NCI-H526 (cell line): ENCODE data around the gene GASK1A.

Experiments
- DNase-seq, 2 experiments: peaks; one replicate each; lab custom pipeline; 2025; lab: John Stamatoyannopoulos, UW

Gene GASK1A

GRCh38 chr3:43013743-43014155, 34.6 kb downstream of the GASK1A start:
- DNase-seq = no peak

DNA sequence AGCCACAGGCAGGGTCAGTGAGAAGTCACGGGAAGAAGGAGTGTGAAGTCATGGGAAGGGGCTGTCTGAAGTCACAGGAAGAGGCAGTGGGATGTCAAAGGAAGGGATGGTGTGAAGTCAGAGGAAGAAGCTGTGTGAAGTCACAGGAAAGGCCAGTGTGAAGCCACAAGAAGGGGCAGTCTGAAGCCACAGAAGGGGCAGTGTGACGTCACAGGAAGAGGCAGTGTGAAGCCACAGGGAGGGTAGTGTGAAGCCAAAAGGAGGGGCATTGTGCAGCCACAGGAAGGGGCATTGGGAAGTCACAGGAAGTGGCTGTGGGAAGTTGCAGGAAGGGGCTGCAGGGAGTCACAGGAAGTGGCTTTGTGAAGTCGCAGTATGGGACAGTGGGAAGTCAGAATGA, 35.1 kb downstream of the GASK1A start:
- no peak for DNase-seq

GRCh38 chr3:43014956-43015355, 35.8 kb downstream of the GASK1A start:
- no peak for DNase-seq

- no peak for DNase-seq
These were observed 36.5 kb downstream of the GASK1A start for GRCh38 chr3:43015572-43015971.

DNA sequence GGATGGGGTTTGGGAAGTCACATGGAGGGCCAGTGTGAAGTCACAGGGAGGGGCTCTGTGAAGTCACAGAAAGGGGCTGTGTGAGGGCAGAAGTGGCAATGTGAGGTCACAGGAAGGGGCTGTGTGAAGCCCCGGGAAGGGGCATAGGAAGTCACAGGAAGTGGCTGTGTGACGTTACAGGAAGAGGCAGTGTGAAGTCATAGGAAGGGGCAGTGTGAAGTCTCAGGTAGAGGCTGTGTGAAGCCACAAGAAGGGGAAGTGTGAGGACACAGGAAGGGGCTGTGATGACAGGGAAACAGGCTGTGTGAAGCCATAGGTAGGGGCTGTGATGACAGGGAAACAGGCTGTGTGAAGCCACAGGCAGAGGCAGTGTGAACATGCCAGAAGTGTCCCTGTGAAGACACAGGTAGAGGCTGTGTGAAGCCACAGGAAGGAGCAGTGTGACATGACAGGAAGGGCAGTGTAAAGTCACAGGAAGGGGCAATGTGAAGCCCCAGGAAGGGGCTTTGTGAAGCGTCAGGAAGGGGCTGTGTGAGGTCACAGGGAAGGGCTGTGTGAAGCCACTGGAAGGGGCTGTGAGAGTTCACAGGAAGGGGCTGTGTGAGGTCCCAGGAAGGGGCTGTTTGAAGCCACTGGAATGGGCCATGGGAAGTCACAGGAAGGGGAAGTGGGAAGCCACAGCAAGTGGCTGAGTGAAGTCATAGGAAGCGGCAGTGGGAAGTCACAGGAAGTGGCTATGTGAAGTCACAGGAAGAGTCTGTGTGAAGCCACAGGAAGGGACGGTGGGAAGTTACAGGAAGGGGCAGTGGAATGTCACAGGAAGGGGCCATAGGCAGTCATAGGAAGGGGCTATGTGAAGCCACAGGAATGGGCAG, 37.1 kb downstream of the GASK1A start:
- DNase-seq = no peak

- DNase-seq = no peak
These were observed 37.9 kb downstream of the GASK1A start for GRCh38 chr3:43017004-43017403.

GRCh38 chr3:43017593-43018195, 38.6 kb downstream of the GASK1A start:
- no peak for DNase-seq

- no peak for DNase-seq
These were observed 39.1 kb downstream of the GASK1A start for GRCh38 chr3:43018246-43018645.

DNA sequence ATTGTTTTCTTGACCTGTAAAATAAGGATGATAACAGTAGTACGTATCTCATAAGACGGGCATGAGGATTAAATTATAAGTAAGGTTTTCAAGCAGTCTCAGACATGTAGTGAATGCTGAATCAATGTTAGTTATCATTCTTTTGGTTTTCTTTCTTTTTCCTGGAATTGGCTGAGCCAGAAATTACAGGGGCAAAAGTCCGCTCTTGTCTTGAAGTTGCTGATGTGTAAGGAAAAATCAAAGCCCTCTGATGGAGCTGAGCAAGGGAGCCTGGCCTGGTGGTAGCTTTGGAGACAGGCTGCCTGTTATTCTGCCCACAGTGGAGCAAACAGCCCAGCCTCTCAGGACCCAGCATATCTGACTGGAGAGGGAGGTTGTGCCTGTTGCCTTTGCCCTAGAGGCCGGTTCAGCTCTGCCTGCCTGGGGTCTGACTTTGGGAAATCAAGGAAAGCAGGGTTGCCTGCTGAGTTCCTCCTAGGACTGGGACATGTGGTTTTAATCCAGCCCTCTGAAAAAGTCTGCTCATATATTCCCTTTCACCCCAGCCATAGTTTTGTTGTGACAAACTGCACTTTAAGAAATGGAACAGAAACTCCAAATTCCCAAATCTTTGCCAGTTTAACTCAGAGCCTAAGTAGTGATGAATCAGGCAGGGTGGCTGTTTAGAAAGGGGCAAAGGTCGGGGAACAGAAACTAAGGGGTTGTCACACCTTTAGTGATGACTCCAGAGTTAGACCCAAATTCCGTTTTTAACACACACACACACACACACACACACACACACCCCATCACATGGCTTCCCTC, 40.1 kb downstream of the GASK1A start:
- no peak for DNase-seq

GRCh38 chr3:43019826-43020225, 40.7 kb downstream of the GASK1A start:
- DNase-seq = no peak

GRCh38 chr3:43021186-43021585, 42.1 kb downstream of the GASK1A start:
- no peak for DNase-seq

DNA sequence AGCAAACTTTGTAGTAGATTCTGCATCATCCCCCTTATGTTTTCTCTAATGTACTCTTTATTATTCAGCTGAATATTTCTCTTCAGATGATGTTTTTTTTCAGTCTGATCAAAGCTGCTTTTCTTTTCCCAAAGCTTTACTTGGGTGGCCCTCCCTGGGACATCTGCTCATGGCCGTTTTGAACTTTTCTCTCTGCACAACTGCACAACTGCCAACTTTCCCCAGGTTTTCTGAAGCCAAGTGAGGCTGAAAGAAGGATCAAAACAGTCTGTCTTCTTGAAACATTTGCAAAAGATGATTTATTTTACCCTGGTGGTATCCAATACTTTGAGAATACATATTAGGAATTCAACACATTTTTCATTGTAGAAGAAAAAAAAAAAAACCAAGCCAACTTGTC, 43.0 kb downstream of the GASK1A start:
- no peak for DNase-seq

GRCh38 chr3:43023066-43023465, 44.0 kb downstream of the GASK1A start:
- DNase-seq = no peak

- DNase-seq = no peak
These were observed 44.6 kb downstream of the GASK1A start for GRCh38 chr3:43023746-43024145.

- DNase-seq = no peak
These were observed 45.2 kb downstream of the GASK1A start for GRCh38 chr3:43024181-43024885.

DNA sequence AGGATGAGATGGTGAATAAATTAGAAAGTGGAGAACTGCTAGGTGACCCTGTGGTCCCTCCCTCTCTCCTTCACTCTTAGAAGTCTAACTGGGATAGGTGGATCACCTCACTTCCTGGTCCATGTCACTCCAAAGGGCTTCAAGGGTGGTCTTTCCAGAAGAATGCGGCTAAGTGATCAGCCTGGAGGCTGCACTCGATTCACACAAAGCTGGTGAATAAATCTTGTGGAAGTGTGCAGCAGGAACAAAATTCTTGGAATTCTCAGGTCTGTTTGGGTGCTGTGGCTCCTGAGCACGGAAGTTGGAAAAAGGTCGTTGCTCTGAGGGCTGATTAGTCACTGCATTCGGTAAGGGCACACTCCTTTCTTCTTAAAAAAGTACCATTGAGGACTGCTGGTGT, 46.3 kb downstream of the GASK1A start:
- no peak for DNase-seq

DNA sequence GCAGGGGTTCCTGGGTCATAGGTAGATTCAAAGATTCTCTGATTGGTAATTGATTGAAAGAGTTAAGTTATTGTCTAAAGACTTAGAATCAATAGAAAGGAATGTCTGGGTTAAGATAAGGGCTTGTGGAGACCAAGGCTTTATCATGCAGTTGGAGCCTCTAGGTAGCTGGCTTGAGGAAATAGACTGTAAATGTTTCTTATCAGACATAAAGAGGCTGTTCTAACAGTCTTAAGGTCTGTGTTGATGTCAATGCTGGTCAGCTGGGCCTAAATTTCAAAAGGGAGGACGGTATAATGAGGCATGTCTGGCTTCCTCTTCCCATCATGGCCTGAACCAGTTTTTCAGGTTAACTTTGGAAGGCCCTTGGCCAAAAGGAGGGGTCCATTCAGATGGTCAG, 48.9 kb downstream of the GASK1A start:
- DNase-seq = no peak

GRCh38 chr3:43028678-43029490, 49.8 kb downstream of the GASK1A start:
- DNase-seq = no peak

DNA sequence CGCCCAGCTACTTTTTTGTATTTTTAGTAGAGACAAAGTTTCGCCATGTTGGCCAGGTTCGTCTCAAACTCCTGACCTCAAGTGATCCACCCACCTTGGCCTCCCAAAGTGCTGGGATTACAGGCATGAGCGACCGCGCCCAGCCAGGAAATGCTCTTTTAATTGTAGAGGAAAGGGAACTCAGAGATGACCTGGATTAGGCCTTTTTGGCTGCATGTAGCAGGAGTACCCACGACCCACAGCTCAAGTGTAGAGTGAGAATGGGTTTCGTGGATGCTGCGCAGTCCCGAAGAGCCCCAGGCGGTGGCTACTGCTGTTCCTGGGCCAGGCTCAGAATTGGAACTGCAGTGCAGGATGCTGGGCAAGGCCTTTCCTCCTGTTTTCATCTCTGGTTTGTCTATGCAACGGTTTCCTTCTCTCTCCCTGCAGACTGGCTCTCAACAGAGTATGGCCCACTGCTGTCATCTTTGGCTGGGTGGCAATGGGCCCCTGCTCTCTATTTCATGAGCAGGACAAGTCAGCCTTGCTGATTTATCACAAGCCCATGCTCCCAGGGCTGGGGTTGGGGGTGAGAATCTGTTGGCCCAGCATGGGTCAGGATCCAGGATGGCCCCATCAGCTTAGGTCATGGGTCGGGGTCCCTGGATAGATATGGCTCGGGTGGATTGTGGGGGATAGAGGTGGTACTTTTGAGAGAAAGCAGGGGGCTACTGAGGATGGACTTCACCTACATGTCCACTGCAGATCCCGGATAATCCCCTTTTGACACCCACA, 51.2 kb downstream of the GASK1A start:
- DNase-seq = no peak

- no peak for DNase-seq
These were observed 52.4 kb downstream of the GASK1A start for GRCh38 chr3:43031485-43031884.
